ENCODE results near the gene NELFA.

DNA sequence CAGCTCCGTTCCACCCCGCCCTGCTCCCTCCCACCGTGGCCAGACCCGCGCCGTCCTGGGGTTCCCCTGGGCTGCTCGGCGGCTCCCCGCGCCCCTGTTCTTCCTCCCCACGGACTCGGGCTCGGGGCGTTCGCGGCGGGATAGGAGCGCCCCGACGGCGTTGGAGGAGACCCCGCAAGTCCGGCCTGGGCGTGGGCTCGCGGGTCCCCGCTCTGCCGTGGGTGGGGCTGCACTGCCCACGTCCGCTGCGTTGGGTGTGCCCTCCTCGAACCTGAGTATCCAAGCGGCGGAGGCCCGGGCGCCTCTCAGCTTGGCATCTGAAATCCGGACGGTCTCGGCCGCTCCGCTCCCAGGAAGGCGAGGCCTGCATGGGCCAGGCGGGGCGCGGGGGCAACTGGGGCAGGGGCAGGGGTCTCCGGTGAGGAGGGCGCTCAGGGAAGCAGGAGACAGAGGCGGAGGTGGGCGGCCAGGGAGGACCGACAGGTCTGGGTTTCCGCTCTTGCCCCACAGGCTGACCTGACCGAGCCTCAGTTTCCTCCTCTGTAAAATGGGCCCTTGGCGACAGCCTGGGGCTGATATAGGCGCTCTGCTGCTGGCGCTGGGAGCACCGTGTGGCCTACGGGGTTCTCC lies 38.4 kb upstream of the NELFA start:
- no peak for TF ChIP-seq POLR2A (IDR thresholded peaks at IDR 0.05)
- TF ChIP-seq, protein P1, sequence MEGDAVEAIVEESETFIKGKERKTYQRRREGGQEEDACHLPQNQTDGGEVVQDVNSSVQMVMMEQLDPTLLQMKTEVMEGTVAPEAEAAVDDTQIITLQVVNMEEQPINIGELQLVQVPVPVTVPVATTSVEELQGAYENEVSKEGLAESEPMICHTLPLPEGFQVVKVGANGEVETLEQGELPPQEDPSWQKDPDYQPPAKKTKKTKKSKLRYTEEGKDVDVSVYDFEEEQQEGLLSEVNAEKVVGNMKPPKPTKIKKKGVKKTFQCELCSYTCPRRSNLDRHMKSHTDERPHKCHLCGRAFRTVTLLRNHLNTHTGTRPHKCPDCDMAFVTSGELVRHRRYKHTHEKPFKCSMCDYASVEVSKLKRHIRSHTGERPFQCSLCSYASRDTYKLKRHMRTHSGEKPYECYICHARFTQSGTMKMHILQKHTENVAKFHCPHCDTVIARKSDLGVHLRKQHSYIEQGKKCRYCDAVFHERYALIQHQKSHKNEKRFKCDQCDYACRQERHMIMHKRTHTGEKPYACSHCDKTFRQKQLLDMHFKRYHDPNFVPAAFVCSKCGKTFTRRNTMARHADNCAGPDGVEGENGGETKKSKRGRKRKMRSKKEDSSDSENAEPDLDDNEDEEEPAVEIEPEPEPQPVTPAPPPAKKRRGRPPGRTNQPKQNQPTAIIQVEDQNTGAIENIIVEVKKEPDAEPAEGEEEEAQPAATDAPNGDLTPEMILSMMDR (IDR thresholded peaks at IDR 0.05): no peak

All from heart left ventricle (tissue), 13 donors.